GM12878 (cell line): ENCODE measurements around the gene SLC6A12. TPM values are rescaled to one million over a fixed set of nuclear protein-coding genes. Genes with fewer than 3 reads are reported as not detected.

ENCODE experiments used
- ATAC-seq: fragments of 200-7000 bp; cut with Tn5 transposase; 3 replicates; pipeline ENCODE4 v1.9.1; 2020; ENCODE audit warnings: mild to moderate bottlenecking, moderate library complexity
- BruUV-seq: library from RNA; stranded (reverse); fragments of 400-500 nt; replicated peaks from 2 replicates; lab custom pipeline; 2021; lab: Mats Ljungman, UMichigan
- CTCF ChIA-PET: fragments of 300-600 bp; sonication (Branson Sonifier 250); formaldehyde crosslinking; extraction: SDS; loops from one replicate; lab custom pipeline; 2021; ENCODE audit warnings: inconsistent platforms; lab: Yijun Ruan, JAX
- POLR2A ChIA-PET: fragments of 350-600 bp; formaldehyde crosslinking; extraction: SDS; loops from one replicate; lab custom pipeline; 2021; ENCODE audit warnings: inconsistent platforms; lab: Charles Lee
- RAD21 ChIA-PET: fragments of 300-600 bp; sonication (Branson Sonifier 250); formaldehyde crosslinking; loops from one replicate; lab custom pipeline; 2023; ENCODE audit warnings: antibody characterized with exemption; ENCODE audit not compliant: unreplicated experiment; lab: Charles Lee
- SMC1A ChIA-PET: fragments of 300-600 bp; sonication (Branson Sonifier 250); formaldehyde crosslinking; loops from one replicate; lab custom pipeline; 2023; ENCODE audit not compliant: unreplicated experiment, uncharacterized antibody; lab: Charles Lee
- DNase-seq: peaks from one replicate; pipeline ENCODE4 v3.0.0-alpha.2; 2011; ENCODE audit warnings: low read depth, low spot score
- FAIRE-seq: peaks from 3 replicates; lab custom pipeline; 2011; peaks lifted over from hg19 to GRCh38; lab: Jason Lieb, UNC
- H2AFZ ChIP-seq: 2 replicates; pipeline ENCODE4 v1.6.0; 2011; ENCODE audit warnings: low read depth, low read length, control low read depth; ENCODE audit not compliant: control insufficient read depth
- H3K27ac ChIP-seq: 2 replicates; pipeline ENCODE4 v1.5.1; 2011; ENCODE audit warnings: control low read depth; ENCODE audit not compliant: control insufficient read depth, insufficient read depth
- H3K27me3 ChIP-seq, 2 experiments: replicated peaks in 1 of 2; 2 replicates each; pipeline versions ENCODE4 v1.6.0 to v1.6.1; 2011; ENCODE audit warnings: low read length in 1 of 2; ENCODE audit not compliant: control insufficient read depth in 2 of 2, insufficient read depth in 2 of 2
- H3K36me3 ChIP-seq, 2 experiments: 2 replicates each; pipeline ENCODE4 v1.5.1; 2011; ENCODE audit warnings: low read length in 1 of 2; ENCODE audit not compliant: control insufficient read depth in 2 of 2, insufficient read depth in 2 of 2
- H3K4me1 ChIP-seq: 2 replicates; pipeline ENCODE4 v1.6.1; 2011; ENCODE audit warnings: mild to moderate bottlenecking, low read length, moderate library complexity, mixed read lengths; ENCODE audit not compliant: control insufficient read depth, insufficient read depth
- H3K4me2 ChIP-seq: 2 replicates; pipeline ENCODE4 v1.6.0; 2011; ENCODE audit warnings: control low read depth; ENCODE audit not compliant: control insufficient read depth, insufficient read depth
- H3K4me3 ChIP-seq: fragments of 200-600 bp; sonication (generic); 2 replicates; pipeline ENCODE4 v1.5.1; 2016
- H3K79me2 ChIP-seq: 2 replicates; pipeline ENCODE4 v1.6.0; 2011; ENCODE audit warnings: low read length; ENCODE audit not compliant: control insufficient read depth, insufficient read depth
- H3K9ac ChIP-seq: 2 replicates; pipeline ENCODE4 v1.8.0; 2011; ENCODE audit warnings: low read length, control low read depth, mixed read lengths; ENCODE audit not compliant: control insufficient read depth, insufficient read depth
- H3K9me3 ChIP-seq: replicated peaks from 3 replicates; pipeline ENCODE4 v1.5.1; 2011; ENCODE audit warnings: mild to moderate bottlenecking, low read length; ENCODE audit not compliant: control insufficient read depth, insufficient read depth
- H4K20me1 ChIP-seq: 2 replicates; pipeline ENCODE4 v1.6.0; 2011; ENCODE audit not compliant: control insufficient read depth, insufficient read depth
- JUNB ChIP-seq: IDR thresholded peaks from 2 replicates; pipeline ENCODE4 v1.6.1; 2016; ENCODE audit warnings: antibody characterized with exemption, mild to moderate bottlenecking
- KAT2A ChIP-seq: conservative IDR thresholded peaks from 2 replicates; pipeline ENCODE4 v1.6.1; 2011; ENCODE audit warnings: low read depth, low read length; ENCODE audit not compliant: control insufficient read depth
- NFXL1 ChIP-seq: fragments of 450-650 bp; IDR thresholded peaks from 2 replicates; pipeline ENCODE4 v1.6.1; 2017; ENCODE audit warnings: antibody characterized with exemption, mild to moderate bottlenecking, borderline replicate concordance
- NR2C1 ChIP-seq: fragments of 450-650 bp; IDR thresholded peaks from 2 replicates; pipeline ENCODE4 v1.6.1; 2017; ENCODE audit warnings: antibody characterized with exemption, mild to moderate bottlenecking, moderate library complexity
- PAX5 ChIP-seq: IDR thresholded peaks from 2 replicates; pipeline ENCODE4 v1.6.1; 2011; ENCODE audit warnings: low read depth, low read length, borderline replicate concordance
- POLR2A ChIP-seq: IDR thresholded peaks from 2 replicates; pipeline ENCODE4 v1.6.1; 2011; ENCODE audit warnings: low read depth, mild to moderate bottlenecking, low read length
- ZBTB4 ChIP-seq: fragments of 450-650 bp; formaldehyde crosslinking; IDR thresholded peaks from 2 replicates; pipeline ENCODE4 v1.4.0; 2022; ENCODE audit warnings: mild to moderate bottlenecking, moderate library complexity
- ZNF687 ChIP-seq: fragments of 450-650 bp; IDR thresholded peaks from 2 replicates; pipeline ENCODE4 v1.6.1; 2017; ENCODE audit warnings: mild to moderate bottlenecking, moderate library complexity
- WGBS: methylation state at CpG from one replicate; pipeline ENCODE4 v1.1.6; 2016; ENCODE audit warnings: low lambda C conversion rate; ENCODE audit not compliant: insufficient replicate concordance, insufficient coverage; ENCODE audit errors: missing lambda C conversion rate; 5-methylcytosine and 5-hydroxymethylcytosine counted together
- in situ Hi-C: fragments of 300-500 bp; cut with MboI; formaldehyde crosslinking; loops from 9 replicates; pipeline ENCODE4 v1.14.3; 2018; ENCODE audit warnings: mixed read lengths
- intact Hi-C: fragments of 100-400 bp; cut with micrococcal nuclease; formaldehyde crosslinking; loops from one replicate; pipeline ENCODE4 v1.14.2; 2022; ENCODE audit not compliant: unreplicated experiment
- polyA plus RNA-seq, 11 experiments: library from polyadenylated mRNA; depleted of rRNA in 4 of 11; unstranded in 6 of 11; stranded (reverse) in 5 of 11; fragments of >200 nt; fragmentation: Nextera tagmentation in 4 of 11; fragmentation: Illumina TruSeq in 1 of 11; extraction: Ambion mirVana in 4 of 11; extraction: Trizol in 1 of 11; gene quantifications; 1 replicate in 1 of 11; 2 replicates in 10 of 11; pipeline versions ENCODE4 v1.2.1 to v1.2.3, GENCODE V29; 2011 to 2016; ENCODE audit warnings: inconsistent platforms in 2 of 11, missing spikeins in 2 of 11, low read depth in 1 of 11
- total RNA-seq, 4 experiments: library from RNA; depleted of rRNA in 3 of 4; stranded (reverse); fragments of >200 nt in 3 of 4; fragmentation: Illumina TruSeq in 1 of 4; extraction: Trizol in 1 of 4; gene quantifications; 2 replicates each; pipeline versions ENCODE4 v1.2.1 to v1.2.3, GENCODE V29; 2013 to 2021
- TF ChIP-seq, protein P1 (sequence below): fragments of 450-650 bp; formaldehyde crosslinking; IDR thresholded peaks from 2 replicates; pipeline ENCODE4 v1.5.0; 2022; ENCODE audit warnings: mild to moderate bottlenecking, missing genetic modification characterization

The SLC6A12 gene
- total and polyA plus RNA-seq, 10 of the 15 experiments (the other 5 are each of a cell fraction or from before 2014, with no cell fraction given): 0.06 to 0.11 (median 0.07) TPM; not detected in 7

DNA sequence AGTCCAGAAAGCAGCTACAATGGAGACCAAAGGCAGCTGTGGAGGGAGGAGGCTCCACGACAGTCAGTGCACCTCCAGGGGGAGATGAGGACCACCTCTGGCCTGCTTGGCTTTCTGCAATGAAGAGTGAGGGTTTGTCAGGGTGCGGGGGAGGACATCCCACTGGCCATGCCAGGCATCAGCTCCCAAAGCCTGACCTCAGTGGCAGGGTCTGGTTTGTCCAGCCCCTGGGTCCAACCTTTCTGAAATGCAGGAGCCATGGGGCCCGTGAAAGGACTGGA lies 35.2 kb downstream of the SLC6A12 start:
- H3K9me3 ChIP-seq: no peaks in the 10 kb centered on the region
- H3K79me2 ChIP-seq: no peaks in the 10 kb centered on the region
- no peak overlapping the region for H3K4me3 ChIP-seq
- BruUV-seq: no TSS peak
- no peak for FAIRE-seq
- H3K36me3 ChIP-seq: no peaks in the 10 kb centered on the region
- H3K9ac ChIP-seq: no peak overlapping the region
- TF ChIP-seq NFXL1: no peak
- TF ChIP-seq ZNF687: no peak
- no peak for TF ChIP-seq ZBTB4 (CRISPR knock-in tag)
- no peak for TF ChIP-seq KAT2A
- TF ChIP-seq JUNB: no peak
- no peak for TF ChIP-seq NR2C1
- TF ChIP-seq POLR2A: no peak
- TF ChIP-seq, protein P1, sequence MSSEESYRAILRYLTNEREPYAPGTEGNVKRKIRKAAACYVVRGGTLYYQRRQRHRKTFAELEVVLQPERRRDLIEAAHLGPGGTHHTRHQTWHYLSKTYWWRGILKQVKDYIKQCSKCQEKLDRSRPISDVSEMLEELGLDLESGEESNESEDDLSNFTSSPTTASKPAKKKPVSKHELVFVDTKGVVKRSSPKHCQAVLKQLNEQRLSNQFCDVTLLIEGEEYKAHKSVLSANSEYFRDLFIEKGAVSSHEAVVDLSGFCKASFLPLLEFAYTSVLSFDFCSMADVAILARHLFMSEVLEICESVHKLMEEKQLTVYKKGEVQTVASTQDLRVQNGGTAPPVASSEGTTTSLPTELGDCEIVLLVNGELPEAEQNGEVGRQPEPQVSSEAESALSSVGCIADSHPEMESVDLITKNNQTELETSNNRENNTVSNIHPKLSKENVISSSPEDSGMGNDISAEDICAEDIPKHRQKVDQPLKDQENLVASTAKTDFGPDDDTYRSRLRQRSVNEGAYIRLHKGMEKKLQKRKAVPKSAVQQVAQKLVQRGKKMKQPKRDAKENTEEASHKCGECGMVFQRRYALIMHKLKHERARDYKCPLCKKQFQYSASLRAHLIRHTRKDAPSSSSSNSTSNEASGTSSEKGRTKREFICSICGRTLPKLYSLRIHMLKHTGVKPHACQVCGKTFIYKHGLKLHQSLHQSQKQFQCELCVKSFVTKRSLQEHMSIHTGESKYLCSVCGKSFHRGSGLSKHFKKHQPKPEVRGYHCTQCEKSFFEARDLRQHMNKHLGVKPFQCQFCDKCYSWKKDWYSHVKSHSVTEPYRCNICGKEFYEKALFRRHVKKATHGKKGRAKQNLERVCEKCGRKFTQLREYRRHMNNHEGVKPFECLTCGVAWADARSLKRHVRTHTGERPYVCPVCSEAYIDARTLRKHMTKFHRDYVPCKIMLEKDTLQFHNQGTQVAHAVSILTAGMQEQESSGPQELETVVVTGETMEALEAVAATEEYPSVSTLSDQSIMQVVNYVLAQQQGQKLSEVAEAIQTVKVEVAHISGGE (CRISPR knock-in tag): no peak
- TF ChIP-seq PAX5: no peak
- H3K4me1 ChIP-seq: peaks cover 5% of the 10 kb centered on the region
- H3K27me3 ChIP-seq: no peaks in the 10 kb centered on the region; a peak in 1 of 4 replicates
- in situ Hi-C loops (no loop called here), intact Hi-C loops (no loop called here)
- ChIA-PET RAD21 (no interaction called here), CTCF (no interaction called here), SMC1A (no interaction called here), POLR2A (no interaction called here)
- 13% methylated on average over 3 of the region's 3 CpGs for WGBS
- ATAC-seq: no peak
- no peak overlapping the region for H2AFZ ChIP-seq
- H4K20me1 ChIP-seq: no peaks in the 10 kb centered on the region
- DNase-seq: no peak
- no peak overlapping the region for H3K27ac ChIP-seq
- H3K4me2 ChIP-seq: no peak overlapping the region
